Central memory CD4-positive, alpha-beta T cell (primary cell): ENCODE measurements around the gene NPHS1.
"Not testable (repeated sequence)": the region's sequence is repeated elsewhere in the genome, so short reads cannot be mapped to it uniquely, and the experiment has no call there.

Experiments used
- DNase-seq: peaks from one replicate; pipeline ENCODE4 v3.0.0; 2022
- total RNA-seq, 3 experiments: gene quantifications; one replicate each; lab custom pipeline; 2026; lab: John Stamatoyannopoulos, UW

NPHS1 gene, protein sequence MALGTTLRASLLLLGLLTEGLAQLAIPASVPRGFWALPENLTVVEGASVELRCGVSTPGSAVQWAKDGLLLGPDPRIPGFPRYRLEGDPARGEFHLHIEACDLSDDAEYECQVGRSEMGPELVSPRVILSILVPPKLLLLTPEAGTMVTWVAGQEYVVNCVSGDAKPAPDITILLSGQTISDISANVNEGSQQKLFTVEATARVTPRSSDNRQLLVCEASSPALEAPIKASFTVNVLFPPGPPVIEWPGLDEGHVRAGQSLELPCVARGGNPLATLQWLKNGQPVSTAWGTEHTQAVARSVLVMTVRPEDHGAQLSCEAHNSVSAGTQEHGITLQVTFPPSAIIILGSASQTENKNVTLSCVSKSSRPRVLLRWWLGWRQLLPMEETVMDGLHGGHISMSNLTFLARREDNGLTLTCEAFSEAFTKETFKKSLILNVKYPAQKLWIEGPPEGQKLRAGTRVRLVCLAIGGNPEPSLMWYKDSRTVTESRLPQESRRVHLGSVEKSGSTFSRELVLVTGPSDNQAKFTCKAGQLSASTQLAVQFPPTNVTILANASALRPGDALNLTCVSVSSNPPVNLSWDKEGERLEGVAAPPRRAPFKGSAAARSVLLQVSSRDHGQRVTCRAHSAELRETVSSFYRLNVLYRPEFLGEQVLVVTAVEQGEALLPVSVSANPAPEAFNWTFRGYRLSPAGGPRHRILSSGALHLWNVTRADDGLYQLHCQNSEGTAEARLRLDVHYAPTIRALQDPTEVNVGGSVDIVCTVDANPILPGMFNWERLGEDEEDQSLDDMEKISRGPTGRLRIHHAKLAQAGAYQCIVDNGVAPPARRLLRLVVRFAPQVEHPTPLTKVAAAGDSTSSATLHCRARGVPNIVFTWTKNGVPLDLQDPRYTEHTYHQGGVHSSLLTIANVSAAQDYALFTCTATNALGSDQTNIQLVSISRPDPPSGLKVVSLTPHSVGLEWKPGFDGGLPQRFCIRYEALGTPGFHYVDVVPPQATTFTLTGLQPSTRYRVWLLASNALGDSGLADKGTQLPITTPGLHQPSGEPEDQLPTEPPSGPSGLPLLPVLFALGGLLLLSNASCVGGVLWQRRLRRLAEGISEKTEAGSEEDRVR (N-terminal part only)
- 0 to 0.19 (median 0.14) reads per million in 3 experiments for total RNA-seq

DNA sequence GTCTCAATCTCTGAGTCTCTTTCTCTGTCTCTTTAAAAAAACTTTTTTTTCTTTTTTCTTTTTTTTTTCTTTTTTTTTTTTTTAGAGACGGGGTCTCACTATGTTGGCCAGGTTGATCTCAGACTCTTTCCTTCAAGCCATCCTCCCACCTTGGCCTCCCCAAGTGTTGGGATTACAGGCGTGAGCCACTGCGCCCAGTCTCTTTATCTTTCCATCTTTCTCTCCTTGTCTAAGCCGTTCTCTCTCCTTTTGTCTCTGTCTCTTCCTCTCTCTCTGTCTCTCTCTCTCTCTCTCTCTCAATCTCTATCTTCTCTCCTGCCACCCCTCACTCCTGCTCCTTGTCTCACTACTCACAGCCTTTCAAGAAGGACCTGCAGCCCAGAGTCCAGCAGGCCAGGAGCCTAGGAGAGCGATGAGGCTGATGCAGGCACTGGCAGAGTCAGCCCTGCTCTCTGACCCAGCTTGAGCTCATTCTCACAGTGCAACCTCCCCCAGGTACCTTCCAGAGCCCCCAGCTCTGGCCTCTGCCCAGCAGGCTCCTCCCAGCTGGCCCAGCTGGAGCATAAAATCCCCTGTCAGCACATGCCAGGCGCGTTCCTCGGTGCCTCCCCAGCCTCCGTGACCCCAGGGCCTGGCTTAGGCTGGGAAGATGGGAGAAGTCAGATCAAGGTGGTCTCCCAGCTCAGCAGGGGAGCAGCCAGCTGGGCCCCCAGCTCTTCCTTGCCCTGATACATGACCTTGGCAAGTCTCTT is at the start of gene NPHS1:
Gene NPHS1 (minus strand): TSS at position 476 of the 752 bp plus-strand sequence. CDS start 667 bp downstream, outside the sequence.
- DNase-seq = no peak

DNA sequence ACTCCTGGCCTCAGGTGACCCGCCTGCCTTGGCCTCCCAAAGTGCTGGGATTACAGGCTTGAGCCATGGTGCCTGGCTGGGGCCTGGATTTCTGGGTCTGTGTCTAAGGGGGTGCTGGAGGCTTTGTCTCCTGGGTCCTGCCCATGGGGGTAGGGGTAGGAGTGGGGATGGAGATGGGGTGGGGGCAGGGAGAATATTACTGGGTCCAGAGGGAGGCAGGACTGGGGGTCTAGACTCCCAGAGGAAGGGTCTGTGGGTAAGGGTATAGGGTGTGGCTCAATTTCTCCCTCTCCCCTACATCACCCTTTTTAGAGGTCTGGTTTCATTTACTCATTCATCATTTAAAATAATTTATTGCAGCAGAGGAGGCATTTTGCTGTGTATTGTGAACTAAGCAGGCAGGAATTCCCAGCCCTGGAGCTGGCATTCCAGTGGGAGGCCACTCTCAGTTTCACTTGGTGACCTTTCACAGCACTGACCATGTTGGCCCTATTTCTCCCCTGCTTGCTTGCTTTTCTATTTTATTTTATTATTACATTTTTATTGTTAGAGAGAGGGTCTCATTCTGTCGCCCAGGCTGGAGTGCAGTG is 48.8 kb upstream of the NPHS1 start:
- no peak for DNase-seq

GRCh38 chr19:35899547-35900214 is 47.4 kb upstream of the NPHS1 start:
- DNase-seq = peak; percentile 88

- no peak for DNase-seq
Observed at GRCh38 chr19:35898499-35898809, 46.1 kb upstream of the NPHS1 start.

DNA sequence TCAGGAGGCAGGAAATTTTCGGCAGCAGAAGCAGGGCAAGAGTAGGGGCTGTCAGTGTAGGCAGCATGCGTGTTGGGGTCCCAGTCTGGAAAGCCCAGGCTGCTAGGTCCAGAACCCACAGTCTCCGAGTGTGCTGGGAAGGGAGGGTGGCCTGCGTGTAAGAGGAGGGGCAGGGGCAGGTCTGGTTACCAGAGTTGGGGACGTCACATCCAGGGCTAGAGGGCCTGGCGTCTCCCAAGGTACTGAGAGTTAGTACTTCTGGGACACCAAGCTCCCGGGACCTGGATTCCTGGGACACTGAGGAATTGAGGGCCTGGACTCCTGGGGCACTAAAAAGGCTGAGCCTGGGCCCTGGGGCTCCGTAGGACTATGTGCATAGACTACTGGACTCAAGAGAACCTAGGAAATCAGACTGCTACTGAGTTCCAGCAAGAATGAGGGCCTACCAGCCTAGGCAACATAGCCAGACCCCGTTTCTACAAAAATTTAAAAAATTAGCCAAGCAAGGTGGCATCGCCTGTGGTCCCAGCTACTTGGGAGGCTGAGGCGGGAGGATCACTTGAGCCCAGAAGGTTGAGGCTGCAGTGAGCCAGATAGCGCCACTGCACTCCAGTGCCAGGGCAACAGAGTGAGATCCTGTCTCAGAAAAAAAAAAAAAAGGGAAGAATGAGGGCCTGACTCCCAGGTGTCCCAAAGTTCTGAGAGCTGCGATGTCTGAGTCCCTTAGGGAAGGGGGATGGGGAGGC is 45.6 kb upstream of the NPHS1 start:
- DNase-seq = no peak

DNA sequence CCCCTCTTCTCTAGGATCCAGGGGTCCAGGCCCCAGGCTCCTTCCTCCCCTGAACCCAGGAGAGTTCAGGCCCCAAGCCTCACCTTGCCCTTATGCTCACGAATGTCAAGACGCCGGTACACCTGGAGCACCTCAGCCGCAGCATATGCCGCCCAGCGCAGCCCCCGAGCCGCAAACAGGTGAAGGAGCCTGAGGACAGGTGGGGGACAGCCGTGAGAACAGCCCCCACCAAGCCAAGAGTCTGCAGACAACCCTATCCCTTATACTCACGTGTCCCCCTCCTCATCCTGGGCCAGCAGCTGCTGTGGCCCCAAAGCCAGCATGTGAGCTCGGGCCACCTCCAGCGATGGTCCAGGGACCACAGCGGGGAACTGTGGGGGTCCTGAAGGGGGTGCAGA is 44.3 kb upstream of the NPHS1 start:
- DNase-seq = no peak

DNA sequence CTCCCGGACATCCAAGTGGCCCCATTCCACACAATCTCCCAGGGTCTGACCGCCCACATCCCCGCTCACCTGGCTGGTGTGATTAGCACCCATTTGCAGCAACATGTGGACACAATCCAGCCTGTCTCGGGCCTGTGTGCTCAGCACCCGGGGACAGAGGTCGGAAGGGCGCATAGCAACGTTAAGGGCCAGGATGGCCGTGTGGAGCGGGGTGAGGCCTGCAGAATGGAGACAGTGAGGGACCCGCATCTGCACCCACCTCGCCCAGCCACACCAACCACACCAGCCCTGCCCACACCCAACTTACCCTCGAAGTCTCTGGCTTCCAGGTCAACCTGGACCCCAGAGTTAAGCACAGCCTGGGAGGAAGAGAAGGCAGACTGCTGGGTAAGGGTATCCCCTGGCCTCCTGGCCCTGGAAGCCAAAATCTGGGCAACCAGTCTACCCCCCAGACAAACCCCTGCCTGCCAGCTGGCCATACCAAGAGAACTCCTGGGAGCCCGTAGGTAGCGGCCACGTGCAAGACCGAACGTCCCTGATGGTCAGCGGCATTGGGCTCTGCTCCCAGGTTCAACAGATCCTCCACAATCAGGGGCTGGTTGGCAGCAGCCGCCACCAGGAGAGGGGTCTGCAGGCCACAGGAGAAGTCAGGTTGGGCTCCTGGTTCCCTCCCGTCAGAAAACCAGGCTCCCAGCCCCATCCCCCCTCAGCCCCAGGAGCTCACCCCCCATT is 43.8 kb upstream of the NPHS1 start:
- DNase-seq = no peak

DNA sequence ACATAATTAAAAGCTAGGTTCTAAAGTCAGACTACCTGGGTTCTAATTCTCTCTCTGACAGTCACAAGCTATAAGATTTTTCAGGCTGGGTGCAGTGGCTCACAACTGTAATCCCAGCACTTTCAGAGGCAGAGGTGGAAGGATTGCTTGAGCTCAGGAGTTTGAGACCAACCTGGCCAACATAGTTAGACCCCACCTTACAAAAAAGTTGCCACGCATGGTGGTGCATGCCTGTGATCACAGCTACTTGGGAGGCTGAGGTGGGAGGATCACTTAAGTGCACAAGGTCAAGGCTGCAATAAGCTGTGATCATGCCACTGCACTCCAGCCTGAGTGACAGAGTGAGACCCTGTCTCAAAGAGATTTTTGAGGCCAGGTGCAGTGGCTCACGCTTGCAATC is 42.0 kb upstream of the NPHS1 start:
- DNase-seq = no peak

DNA sequence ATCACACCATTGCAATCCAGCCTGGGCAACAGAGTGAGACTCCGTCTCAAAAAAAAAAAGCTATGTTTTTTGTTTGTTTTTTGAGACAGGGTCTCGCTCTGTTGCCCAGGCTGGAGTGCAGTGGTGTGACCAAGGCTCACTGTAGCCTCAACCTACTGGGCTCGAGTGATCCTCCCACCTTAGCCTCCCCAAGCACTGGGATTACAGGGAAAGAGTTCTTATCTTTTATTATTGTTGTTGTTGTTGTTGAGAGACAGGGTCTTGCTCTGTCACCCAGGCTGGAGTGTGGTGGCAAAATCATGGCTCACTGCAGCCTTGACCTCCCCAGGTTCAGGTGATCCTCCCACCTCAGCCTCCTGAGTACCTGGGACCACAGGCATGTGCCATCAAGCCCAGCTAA is 39.5 kb upstream of the NPHS1 start:
- DNase-seq = not testable (repeated sequence)

DNA sequence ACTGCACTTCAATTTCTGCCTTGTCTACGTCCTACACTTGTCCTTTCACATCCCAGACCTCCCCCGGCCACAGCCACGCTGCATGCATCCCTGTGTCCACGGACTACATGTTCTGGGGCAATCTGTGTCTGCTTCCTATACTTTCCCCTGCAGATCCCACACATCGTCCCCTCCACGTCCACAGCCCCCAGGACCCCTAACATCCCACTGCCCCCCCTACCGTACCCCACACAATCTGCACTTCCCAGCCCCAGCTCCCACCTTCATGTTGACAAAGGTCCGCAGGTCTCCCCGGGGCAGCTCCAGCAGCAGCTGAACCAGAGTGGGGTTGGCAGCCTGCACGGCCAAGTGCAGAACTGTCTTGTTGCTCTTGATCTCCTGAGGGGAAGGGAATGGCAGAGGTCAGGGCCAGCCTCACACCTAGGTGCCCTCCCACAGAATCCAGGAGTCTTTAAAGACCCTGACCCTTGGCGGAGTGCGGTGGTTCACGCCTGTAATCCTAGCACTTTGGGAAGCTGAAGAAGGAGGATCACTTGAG is 37.9 kb upstream of the NPHS1 start:
- no peak for DNase-seq

DNA sequence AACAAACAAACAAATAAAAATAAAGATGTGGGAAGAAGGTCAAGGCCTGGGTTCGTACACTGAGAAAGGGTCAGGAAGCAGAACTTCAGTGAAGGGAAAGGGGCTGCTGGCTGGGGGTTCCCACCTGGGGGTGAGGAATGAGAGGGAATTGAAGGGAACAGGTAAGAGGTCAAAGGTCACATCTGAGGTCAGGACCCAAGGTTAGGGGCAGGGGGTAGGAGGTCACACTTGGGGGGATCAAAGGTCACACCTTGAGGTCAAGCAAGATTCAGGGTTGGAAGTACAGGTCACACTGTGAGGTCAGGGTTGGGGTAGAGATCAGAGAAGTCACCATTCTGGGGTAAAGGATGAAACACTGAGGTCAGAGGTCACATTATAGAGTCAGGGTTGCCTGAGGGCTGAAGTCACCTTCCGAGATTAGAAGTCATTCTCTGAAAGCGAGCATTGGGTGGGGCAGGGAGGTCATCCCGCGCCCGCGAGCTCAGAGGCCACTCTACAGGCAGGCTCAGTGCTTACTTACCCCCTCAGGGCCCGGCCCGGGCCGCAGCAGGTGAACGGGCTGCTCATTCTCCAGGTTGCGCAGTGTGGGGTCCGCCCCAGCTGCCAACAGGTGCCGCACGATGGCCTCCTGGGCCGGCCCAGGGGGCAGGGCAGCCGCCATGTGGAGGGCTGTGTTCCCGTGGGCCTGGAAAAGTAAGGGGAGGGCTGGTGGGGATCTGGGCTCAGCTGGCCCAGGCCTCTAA is 37.2 kb upstream of the NPHS1 start:
- DNase-seq = no peak

DNA sequence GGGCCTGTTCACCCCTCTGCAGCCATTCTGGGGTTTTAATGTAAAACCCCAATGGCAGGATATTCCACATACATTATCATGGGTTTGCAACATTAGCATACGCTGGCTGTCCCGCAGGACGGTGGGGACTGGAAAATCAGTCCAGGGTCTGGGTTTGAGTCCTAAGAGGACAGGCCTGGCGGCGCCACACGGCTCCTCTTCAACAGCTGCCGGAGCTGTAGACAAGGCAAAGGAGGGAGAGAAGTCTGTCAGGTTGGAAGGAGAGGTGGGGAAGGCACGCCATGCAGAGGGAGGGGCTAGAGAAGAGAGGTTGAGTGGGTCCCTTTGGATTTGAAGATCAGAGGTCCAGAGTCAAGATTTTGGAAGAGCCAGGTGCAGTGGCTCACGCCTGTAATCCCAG is 36.1 kb upstream of the NPHS1 start:
- DNase-seq = no peak

- DNase-seq = no peak
Observed at GRCh38 chr19:35887197-35887596, 34.9 kb upstream of the NPHS1 start.

DNA sequence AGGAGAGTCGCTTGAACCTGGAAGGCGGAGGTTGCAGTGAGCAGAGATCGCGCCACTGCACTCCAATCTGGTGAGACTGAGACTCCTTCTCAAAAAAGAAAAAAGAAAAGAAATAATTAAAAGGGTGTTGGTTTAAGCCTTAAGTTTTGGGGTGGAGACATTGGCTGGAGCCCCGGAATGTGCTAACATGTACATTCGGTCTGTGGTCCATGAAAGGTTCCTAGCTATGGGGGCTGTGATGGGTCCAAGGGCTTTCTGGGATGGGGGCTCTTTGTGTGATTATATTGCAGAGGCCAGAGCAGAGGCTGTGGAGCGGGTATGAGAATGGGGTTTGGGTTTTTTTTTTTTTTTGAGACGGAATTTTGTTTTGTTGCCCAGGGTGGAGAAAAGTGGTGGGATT is 33.6 kb upstream of the NPHS1 start:
- DNase-seq = no peak

DNA sequence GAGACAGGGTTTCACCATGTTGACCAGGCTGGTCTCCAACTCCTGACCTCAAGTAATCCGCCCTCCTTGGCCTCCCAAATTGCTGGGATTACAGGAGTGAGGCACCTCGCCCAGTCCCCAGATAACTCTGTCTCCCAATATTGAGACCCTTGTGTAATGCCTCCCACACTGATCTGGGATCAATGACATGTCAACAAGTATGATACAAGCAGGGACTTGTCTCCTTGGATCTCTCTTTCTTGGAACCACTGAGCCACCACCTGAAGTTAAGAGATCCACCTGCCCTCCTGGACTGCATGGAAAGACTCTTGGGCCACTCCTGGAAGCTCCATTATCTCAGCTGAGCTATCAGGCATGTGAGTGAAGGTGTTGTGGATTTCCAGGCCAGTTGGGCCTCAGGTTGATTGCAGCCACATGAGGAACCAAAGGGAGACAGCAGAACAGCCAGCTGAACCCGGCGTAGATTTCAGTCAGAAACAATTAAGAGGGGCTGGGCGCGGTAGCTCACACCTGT is 33.0 kb upstream of the NPHS1 start:
- no peak for DNase-seq

GRCh38 chr19:35883882-35884281 is 31.6 kb upstream of the NPHS1 start:
- DNase-seq = no peak

GRCh38 chr19:35882114-35882832 is 30.0 kb upstream of the NPHS1 start:
- DNase-seq = peak; percentile 69

GRCh38 chr19:35879770-35880317 is 27.5 kb upstream of the NPHS1 start:
- peak; percentile 61 for DNase-seq
